Measurements from ENCODE around the gene CSK. TPM values are rescaled to one million over a fixed set of nuclear protein-coding genes. Genes with fewer than 3 reads are reported as not detected.
"Not testable (repeated sequence)": the region's sequence is repeated elsewhere in the genome, so short reads cannot be mapped to it uniquely, and the experiment has no call there.

The CSK gene
- total and polyA plus RNA-seq, 2 experiments from 2014 or later = 13.6 to 27.5 TPM

DNA sequence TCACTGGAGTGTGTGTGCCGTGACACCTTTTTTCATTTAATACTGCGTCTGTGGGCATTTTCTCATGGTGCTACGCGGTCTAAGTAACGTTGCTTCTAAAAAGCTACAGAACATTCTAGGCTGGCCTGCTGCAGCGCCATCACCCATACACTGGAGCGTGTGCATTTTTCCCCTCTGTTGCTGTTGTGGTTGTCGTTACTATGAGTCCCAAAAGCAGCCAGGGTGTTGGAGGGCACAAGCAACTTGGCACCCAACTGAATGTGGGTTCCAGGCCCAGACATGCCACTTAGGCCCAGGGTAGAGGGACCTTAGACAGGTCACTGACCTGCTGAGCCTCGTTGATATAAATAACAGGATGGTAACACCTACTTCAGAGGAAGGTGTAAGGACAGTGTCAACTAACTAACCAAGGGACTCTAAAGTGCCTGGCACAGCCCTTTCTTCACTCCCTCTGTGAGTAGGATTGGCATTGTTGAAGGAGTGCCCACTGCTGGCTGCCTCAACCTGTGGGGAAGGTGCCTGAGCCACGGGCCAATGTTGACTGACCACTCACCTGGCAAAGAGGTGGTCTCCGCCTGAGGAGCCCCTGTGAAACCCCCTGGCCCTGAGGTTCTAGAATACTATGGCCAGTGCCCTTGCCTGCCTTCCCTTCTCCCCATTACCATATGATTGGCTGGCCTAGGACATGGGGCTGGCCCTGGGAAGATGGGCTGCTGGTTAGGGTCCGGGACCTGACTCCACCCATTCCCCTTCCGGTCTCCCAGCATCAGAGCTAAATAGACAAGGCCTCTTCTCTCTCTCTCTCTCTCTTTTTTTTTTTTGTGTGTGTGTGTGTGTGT lies 3.5 kb downstream of the CSK start (continued):
- TF ChIP-seq, protein P1, sequence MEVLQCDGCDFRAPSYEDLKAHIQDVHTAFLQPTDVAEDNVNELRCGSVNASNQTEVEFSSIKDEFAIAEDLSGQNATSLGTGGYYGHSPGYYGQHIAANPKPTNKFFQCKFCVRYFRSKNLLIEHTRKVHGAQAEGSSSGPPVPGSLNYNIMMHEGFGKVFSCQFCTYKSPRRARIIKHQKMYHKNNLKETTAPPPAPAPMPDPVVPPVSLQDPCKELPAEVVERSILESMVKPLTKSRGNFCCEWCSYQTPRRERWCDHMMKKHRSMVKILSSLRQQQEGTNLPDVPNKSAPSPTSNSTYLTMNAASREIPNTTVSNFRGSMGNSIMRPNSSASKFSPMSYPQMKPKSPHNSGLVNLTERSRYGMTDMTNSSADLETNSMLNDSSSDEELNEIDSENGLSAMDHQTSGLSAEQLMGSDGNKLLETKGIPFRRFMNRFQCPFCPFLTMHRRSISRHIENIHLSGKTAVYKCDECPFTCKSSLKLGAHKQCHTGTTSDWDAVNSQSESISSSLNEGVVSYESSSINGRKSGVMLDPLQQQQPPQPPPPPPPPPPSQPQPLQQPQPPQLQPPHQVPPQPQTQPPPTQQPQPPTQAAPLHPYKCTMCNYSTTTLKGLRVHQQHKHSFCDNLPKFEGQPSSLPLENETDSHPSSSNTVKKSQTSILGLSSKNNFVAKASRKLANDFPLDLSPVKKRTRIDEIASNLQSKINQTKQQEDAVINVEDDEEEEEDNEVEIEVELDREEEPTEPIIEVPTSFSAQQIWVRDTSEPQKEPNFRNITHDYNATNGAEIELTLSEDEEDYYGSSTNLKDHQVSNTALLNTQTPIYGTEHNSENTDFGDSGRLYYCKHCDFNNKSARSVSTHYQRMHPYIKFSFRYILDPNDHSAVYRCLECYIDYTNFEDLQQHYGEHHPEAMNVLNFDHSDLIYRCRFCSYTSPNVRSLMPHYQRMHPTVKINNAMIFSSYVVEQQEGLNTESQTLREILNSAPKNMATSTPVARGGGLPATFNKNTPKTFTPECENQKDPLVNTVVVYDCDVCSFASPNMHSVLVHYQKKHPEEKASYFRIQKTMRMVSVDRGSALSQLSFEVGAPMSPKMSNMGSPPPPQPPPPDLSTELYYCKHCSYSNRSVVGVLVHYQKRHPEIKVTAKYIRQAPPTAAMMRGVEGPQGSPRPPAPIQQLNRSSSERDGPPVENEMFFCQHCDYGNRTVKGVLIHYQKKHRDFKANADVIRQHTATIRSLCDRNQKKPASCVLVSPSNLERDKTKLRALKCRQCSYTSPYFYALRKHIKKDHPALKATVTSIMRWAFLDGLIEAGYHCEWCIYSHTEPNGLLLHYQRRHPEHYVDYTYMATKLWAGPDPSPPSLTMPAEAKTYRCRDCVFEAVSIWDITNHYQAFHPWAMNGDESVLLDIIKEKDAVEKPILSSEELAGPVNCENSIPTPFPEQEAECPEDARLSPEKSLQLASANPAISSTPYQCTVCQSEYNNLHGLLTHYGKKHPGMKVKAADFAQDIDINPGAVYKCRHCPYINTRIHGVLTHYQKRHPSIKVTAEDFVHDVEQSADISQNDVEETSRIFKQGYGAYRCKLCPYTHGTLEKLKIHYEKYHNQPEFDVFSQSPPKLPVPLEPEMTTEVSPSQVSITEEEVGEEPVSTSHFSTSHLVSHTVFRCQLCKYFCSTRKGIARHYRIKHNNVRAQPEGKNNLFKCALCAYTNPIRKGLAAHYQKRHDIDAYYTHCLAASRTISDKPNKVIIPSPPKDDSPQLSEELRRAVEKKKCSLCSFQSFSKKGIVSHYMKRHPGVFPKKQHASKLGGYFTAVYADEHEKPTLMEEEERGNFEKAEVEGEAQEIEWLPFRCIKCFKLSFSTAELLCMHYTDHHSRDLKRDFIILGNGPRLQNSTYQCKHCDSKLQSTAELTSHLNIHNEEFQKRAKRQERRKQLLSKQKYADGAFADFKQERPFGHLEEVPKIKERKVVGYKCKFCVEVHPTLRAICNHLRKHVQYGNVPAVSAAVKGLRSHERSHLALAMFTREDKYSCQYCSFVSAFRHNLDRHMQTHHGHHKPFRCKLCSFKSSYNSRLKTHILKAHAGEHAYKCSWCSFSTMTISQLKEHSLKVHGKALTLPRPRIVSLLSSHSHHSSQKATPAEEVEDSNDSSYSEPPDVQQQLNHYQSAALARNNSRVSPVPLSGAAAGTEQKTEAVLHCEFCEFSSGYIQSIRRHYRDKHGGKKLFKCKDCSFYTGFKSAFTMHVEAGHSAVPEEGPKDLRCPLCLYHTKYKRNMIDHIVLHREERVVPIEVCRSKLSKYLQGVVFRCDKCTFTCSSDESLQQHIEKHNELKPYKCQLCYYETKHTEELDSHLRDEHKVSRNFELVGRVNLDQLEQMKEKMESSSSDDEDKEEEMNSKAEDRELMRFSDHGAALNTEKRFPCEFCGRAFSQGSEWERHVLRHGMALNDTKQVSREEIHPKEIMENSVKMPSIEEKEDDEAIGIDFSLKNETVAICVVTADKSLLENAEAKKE (CRISPR knock-in tag; IDR thresholded peaks at IDR 0.05) = no peak
- no peak for TF ChIP-seq ZNF331 (CRISPR knock-in tag; IDR thresholded peaks at IDR 0.05; ENCODE audit: low read depth)
- no peak for TF ChIP-seq CTCF (conservative IDR thresholded peaks at IDR 0.05; ENCODE audit: low read depth in 2 of 2)

- Mint-ChIP-seq H3K27me3 (ENCODE audit: insufficient read depth, low read depth, poor library complexity) (peaks cover 26% of the 10 kb centered on the region), H3K4me1 (peaks cover 40% of the 10 kb centered on the region)
- not testable (repeated sequence) for H3K4me2 ChIP-seq; H3K36me3 ChIP-seq (ENCODE audit: insufficient read depth); ATAC-seq; H3K27ac Mint-ChIP-seq; H3K9me2 ChIP-seq (ENCODE audit: insufficient read depth); H3K9me3 Mint-ChIP-seq; H3K36me3 Mint-ChIP-seq (ENCODE audit: low read depth); H3K4me3 ChIP-seq; DNase-seq (ENCODE audit: low spot score); H2AFZ ChIP-seq; H3K27me3 ChIP-seq (ENCODE audit: insufficient read depth); H3K27ac ChIP-seq (ENCODE audit: low read depth); H3F3A ChIP-seq (replicated peaks; ENCODE audit: low read depth); H3K4me3 Mint-ChIP-seq
- peaks cover 14% of the 10 kb centered on the region for H3K79me2 ChIP-seq (replicated peaks; ENCODE audit: insufficient read depth)
- peaks cover 50% of the 10 kb centered on the region for H4K20me1 ChIP-seq (replicated peaks; ENCODE audit: insufficient read depth)
- peaks cover 34% of the 10 kb centered on the region for H3K4me1 ChIP-seq (ENCODE audit: insufficient read depth)
Measured at GRCh38 chr15:74786081-74786480, 4.2 kb downstream of the CSK start.

All from GM23338 (cell line).